PC-3 (cell line): Measurements from ENCODE around the gene PCDH10.

Experiments
- EZH2 ChIP-seq: fragments of 300-600 bp; sonication (generic); IDR thresholded peaks from one replicate; pipeline ENCODE4 v1.6.1; 2017; ENCODE audit warnings: antibody characterized with exemption, mild to moderate bottlenecking, low read length; ENCODE audit not compliant: unreplicated experiment
- EZH2phosphoT487 ChIP-seq: fragments of 300-600 bp; sonication (generic); IDR thresholded peaks from 2 replicates; pipeline ENCODE4 v1.6.1; 2018; ENCODE audit warnings: mild to moderate bottlenecking, antibody characterized with exemption, low read length, borderline replicate concordance
- TF ChIP-seq, protein P1 (sequence below): fragments of 300-600 bp; sonication (generic); conservative IDR thresholded peaks from 2 replicates; pipeline ENCODE4 v1.5.1; 2017; ENCODE audit warnings: antibody characterized with exemption, low read depth, mild to moderate bottlenecking, low read length

DNA sequence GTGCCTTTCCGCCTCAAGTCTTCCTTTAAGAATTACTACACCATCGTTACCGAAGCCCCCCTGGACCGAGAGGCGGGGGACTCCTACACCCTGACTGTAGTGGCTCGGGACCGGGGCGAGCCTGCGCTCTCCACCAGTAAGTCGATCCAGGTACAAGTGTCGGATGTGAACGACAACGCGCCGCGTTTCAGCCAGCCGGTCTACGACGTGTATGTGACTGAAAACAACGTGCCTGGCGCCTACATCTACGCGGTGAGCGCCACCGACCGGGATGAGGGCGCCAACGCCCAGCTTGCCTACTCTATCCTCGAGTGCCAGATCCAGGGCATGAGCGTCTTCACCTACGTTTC, 2.2 kb downstream of the PCDH10 start:
- TF ChIP-seq, protein P1, sequence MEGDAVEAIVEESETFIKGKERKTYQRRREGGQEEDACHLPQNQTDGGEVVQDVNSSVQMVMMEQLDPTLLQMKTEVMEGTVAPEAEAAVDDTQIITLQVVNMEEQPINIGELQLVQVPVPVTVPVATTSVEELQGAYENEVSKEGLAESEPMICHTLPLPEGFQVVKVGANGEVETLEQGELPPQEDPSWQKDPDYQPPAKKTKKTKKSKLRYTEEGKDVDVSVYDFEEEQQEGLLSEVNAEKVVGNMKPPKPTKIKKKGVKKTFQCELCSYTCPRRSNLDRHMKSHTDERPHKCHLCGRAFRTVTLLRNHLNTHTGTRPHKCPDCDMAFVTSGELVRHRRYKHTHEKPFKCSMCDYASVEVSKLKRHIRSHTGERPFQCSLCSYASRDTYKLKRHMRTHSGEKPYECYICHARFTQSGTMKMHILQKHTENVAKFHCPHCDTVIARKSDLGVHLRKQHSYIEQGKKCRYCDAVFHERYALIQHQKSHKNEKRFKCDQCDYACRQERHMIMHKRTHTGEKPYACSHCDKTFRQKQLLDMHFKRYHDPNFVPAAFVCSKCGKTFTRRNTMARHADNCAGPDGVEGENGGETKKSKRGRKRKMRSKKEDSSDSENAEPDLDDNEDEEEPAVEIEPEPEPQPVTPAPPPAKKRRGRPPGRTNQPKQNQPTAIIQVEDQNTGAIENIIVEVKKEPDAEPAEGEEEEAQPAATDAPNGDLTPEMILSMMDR, result no peak
- TF ChIP-seq EZH2 (no peak), EZH2phosphoT487 (no peak)
